Right ventricle myocardium superior (tissue), 1 donor: Measurements from ENCODE around the gene EDN2. TPM values are rescaled to one million over a fixed set of nuclear protein-coding genes. Genes with fewer than 3 reads are reported as not detected.

Source experiments
- ATAC-seq: fragments of 200-7000 bp; cut with Tn5 transposase; one replicate; pipeline ENCODE4 v1.9.1; 2020; ENCODE audit warnings: mild to moderate bottlenecking; ENCODE audit not compliant: poor library complexity
- DNase-seq: peaks from one replicate; pipeline ENCODE4 v3.0.0-alpha.2; 2020
- intact Hi-C: fragments of 100-400 bp; cut with DNase I; formaldehyde crosslinking; loops from one replicate; pipeline ENCODE4 v1.11.2; 2022
- total RNA-seq: library from RNA; stranded (reverse); fragmentation: NEBNext Ultra II Directional; extraction: Animal tissue kit (Norgen Biotek cat#: 25700); gene quantifications from one replicate; pipeline ENCODE4 v1.2.1, GENCODE V29; 2021
- donor health status: DM: no; HTN: yes; CAD: no; lungs with severe emphysema.

EDN2 gene
- total RNA-seq, 1 donor from 2014 or later: 0.27 TPM

DNA sequence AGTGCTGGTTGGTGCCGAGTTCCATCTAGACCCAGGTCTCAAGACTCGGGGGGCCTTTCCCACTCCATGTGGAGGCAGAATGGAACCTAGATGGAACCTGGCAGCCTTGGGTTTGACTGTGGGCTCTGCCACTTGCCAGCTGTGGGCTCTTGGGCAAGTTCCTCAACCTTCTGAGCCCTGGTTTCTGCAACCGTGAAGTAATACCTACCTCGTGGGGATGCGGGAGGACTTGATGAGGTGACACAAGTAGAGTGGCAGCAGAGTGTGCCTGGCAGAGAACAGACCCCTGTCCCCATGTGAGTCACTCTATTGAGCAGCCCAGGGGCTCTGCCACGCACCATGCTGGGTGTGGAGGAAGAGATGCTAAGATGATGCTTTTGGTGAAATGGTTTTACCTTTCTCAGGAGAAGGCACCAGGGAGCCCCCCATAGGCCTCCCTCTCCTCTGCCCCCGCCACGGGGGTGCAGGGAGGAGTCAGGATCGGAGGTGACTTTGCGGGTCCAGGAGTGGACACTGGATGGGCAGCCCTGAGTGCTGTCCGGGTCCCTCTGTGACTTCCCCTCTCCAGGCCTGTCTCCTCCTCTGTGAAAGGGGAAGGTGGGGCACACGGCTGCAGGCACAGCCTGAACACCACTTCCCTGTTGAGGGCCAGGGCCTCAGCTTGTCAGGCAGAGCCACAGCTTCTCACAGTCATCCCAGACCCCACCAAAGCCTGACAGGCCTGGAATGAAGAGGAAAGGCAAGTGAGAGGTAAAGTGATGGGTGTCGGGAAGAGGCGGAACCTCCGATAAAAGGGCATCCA, 36.7 kb upstream of the EDN2 start:
- DNase-seq: no peak
- intact Hi-C loops: no loop called here

GRCh38 chr1:41519667-41520066, 35.2 kb upstream of the EDN2 start:
- no peak for DNase-seq
- no peak for ATAC-seq
- intact Hi-C loops: no loop called here

More for the DNA sequence above, 36.7 kb upstream of the EDN2 start:
- no peak for ATAC-seq

GRCh38 chr1:41518471-41518870, 34.0 kb upstream of the EDN2 start:
- no peak for ATAC-seq
- intact Hi-C loops: no loop called here
- no peak for DNase-seq

DNA sequence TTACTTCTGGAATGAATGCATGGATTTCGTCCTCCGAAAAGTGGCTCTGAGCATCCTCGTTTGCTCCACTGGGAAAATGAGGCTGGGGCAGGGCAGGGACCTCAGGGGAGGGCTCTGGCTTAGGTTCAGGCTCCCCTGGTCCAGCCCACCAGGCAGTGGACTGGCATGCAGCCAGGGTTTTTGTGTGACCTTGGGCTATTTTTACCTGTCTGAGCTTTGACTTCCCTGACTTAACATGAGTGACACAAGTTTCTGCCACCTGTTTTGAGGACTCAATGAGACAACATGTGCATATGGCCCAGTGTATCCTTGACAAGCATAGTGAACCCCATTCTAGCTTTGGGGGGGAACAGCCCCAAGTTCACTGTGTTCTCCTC, 32.6 kb upstream of the EDN2 start:
- intact Hi-C loops: no loop called here
- DNase-seq: no peak
- no peak for ATAC-seq

GRCh38 chr1:41516168-41517061, 31.9 kb upstream of the EDN2 start:
- peak; percentile 96 for DNase-seq
- intact Hi-C loops: no loop called here
- ATAC-seq: peak; percentile 98

- ATAC-seq (no peak), DNase-seq (no peak)
- intact Hi-C loops: no loop called here
Measured at GRCh38 chr1:41515778-41516167, 31.3 kb upstream of the EDN2 start.

- intact Hi-C loops: no loop called here
- no peak for DNase-seq
- ATAC-seq: peak; percentile 30
Measured at GRCh38 chr1:41515131-41515678, 30.7 kb upstream of the EDN2 start.

GRCh38 chr1:41514381-41514780, 29.9 kb upstream of the EDN2 start:
- no peak for DNase-seq
- intact Hi-C loops: no loop called here
- ATAC-seq: no peak

DNA sequence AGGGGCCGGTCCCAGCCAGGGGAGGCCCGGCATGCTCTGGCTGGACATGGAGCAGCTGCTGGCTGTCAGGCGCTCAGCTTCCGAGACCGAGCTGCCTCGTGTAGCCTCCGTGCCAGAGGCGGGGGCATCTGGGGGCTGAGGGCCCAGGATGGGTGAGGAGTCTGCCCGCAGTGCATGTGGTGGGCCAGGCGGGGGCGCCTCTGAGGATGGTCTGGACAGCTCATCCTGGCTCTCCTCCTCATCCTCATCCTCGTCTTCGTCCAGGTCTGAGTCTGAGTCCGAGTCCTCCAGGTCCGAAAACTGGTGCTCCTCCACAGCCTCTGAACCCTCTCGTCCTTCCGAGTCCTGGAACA, 28.9 kb upstream of the EDN2 start:
- intact Hi-C loops: no loop called here
- DNase-seq: peak; percentile 26
- no peak for ATAC-seq

GRCh38 chr1:41512701-41513382, 28.4 kb upstream of the EDN2 start:
- DNase-seq: peak; percentile 37
- ATAC-seq: no peak
- intact Hi-C loops: no loop called here

GRCh38 chr1:41511239-41511540, 26.7 kb upstream of the EDN2 start:
- ATAC-seq: no peak
- intact Hi-C loops: no loop called here
- no peak for DNase-seq

DNA sequence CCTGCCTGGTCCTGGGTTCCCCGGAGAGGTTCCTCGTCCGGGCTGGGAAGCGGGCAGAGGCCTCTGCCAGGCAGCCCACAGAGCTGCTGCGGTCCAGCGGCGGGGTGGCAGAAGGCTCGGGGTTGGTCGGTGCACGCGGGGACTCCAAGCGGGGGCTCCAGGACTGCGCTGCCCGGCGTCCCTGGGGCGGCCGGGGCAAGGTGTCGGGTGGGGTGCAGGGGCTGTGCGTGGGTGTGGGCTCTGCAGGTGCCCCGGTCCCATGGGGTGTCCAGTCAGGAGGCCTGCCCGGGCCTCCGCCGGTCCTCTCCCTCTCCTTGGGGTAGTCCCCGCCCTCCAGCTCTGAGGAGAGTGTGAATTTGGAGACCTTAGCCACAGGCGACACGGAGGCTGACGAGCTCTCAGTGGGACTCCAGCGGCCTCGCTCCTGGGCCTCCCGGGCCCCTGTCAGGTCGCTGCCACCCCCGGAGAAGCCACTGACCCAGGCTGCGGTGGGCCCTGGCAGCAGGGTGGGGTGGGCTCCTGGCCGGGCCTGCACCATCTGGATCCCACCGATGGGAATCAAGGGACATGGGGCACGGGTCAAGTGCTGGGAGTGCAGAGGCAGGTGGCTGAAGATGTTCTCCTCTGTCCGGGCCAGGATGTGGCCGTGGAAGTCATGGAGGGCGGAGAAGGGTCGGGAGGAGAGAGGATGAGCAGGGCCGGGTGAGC, 26.2 kb upstream of the EDN2 start:
- DNase-seq: no peak
- no peak for ATAC-seq
- intact Hi-C loops: no loop called here

- ATAC-seq (no peak), DNase-seq (no peak)
- intact Hi-C loops: no loop called here
Measured at GRCh38 chr1:41509270-41509671, 24.8 kb upstream of the EDN2 start.

- DNase-seq: no peak
- intact Hi-C loops: no loop called here
- ATAC-seq: no peak
Measured at GRCh38 chr1:41508290-41508689, 23.8 kb upstream of the EDN2 start.

DNA sequence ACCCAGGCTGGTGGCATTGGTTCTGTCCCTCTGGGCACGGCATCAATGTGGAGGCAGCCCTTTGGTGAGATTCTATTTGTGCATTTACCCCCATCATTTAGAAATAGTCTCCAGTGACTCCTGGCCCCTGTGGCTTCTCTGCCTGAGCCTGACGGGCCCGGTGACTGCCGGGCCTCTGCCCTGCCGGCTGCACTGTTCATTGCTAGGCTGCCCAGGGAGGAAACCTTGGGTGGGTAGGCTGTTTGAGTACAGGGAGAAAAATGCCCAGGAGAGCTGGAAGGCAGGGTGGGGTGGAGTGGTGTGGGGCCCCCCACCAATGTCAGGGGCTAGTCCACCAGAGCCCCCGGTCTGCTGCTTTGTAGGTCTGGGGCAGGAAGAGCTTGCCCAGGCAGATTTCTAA, 23.4 kb upstream of the EDN2 start:
- ATAC-seq (no peak), DNase-seq (no peak)
- intact Hi-C loops: no loop called here

GRCh38 chr1:41507110-41507720, 22.7 kb upstream of the EDN2 start:
- DNase-seq (no peak), ATAC-seq (no peak)
- intact Hi-C loops: no loop called here

GRCh38 chr1:41504114-41505035, 19.9 kb upstream of the EDN2 start:
- ATAC-seq: no peak

More at GRCh38 chr1:41504114-41505035, 19.9 kb upstream of the EDN2 start:
- intact Hi-C loops: no loop called here
- DNase-seq: no peak
